K562 (cell line): ENCODE data around the gene CNNM4. TPM values are rescaled to one million over a fixed set of nuclear protein-coding genes. Genes with fewer than 3 reads are reported as not detected.

ENCODE experiments used
- ATAC-seq: fragments of 200-7000 bp; cut with Tn5 transposase; 3 replicates; pipeline ENCODE4 v1.9.1; 2020; ENCODE audit warnings: moderate library complexity
- BruUV-seq: library from RNA; stranded (reverse); fragments of 400-500 nt; replicated peaks from 2 replicates; lab custom pipeline; 2021; lab: Mats Ljungman, UMichigan
- CTCF ChIA-PET: fragments of 300-600 bp; formaldehyde crosslinking; extraction: SDS; loops from one replicate; lab custom pipeline; 2021; ENCODE audit warnings: low intra/inter-chr PET ratio; lab: Yijun Ruan, JAX
- POLR2A ChIA-PET: fragments of 300-600, 350-650 bp; sonication (Branson Sonifier 250); formaldehyde crosslinking; extraction: SDS; loops from one replicate; lab custom pipeline; 2021; ENCODE audit warnings: antibody characterized with exemption, inconsistent platforms; lab: Yijun Ruan, JAX
- DNase-seq, 4 experiments: peaks; one replicate each; pipeline versions ENCODE4 v3.0.0 to v3.0.0-alpha.2; 2011 to 2018; ENCODE audit warnings: low spot score in 3 of 4, mixed read lengths in 3 of 4; ENCODE audit errors: extremely low read depth in 1 of 4
- FAIRE-seq: peaks from 2 replicates; lab custom pipeline; 2011; peaks lifted over from hg19 to GRCh38; lab: Jason Lieb, UNC
- H2AFZ ChIP-seq: 2 replicates; pipeline ENCODE4 v1.6.0; 2011; ENCODE audit warnings: low read depth, low read length, control low read depth, inconsistent platforms
- H3K27ac ChIP-seq: fragments of 200-600 bp; 3 replicates; pipeline ENCODE4 v1.8.0; 2011; ENCODE audit warnings: low read depth, mild to moderate bottlenecking, control low read depth, inconsistent platforms, low read length, moderate library complexity, mixed read lengths; ENCODE audit errors: extremely low read depth
- H3K27me3 ChIP-seq, 2 experiments: fragments of 300-600 bp in 1 of 2; 2 replicates in 1 of 2; 3 replicates in 1 of 2; pipeline versions ENCODE4 v1.6.0 to v1.8.0; 2011; ENCODE audit warnings: inconsistent platforms in 2 of 2, low read length in 2 of 2, mild to moderate bottlenecking in 1 of 2, mixed read lengths in 1 of 2, moderate library complexity in 1 of 2; ENCODE audit not compliant: control insufficient read depth in 2 of 2, insufficient read depth in 2 of 2
- H3K36me3 ChIP-seq: fragments of 300-600 bp; 3 replicates; pipeline ENCODE4 v1.8.0; 2011; ENCODE audit warnings: mild to moderate bottlenecking, low read length, inconsistent platforms; ENCODE audit not compliant: control insufficient read depth, insufficient read depth
- H3K4me1 ChIP-seq, 2 experiments: fragments of 200-600 bp in 1 of 2; replicated peaks in 1 of 2; 2 replicates in 1 of 2; 3 replicates in 1 of 2; pipeline versions ENCODE4 v1.5.1 to v1.8.0; 2011; ENCODE audit warnings: inconsistent platforms in 2 of 2, low read length in 2 of 2, mild to moderate bottlenecking in 1 of 2, mixed read lengths in 1 of 2, moderate library complexity in 1 of 2; ENCODE audit not compliant: control insufficient read depth in 2 of 2, insufficient read depth in 2 of 2
- H3K4me2 ChIP-seq: 2 replicates; pipeline ENCODE4 v1.6.1; 2011; ENCODE audit warnings: low read length, control low read depth, inconsistent platforms, mixed read lengths; ENCODE audit not compliant: insufficient read depth
- H3K4me3 ChIP-seq: fragments of 200-600 bp; sonication (generic), shearing (Covaris generic); 2 replicates; pipeline ENCODE4 v1.5.1; 2016; ENCODE audit warnings: control low read depth, inconsistent platforms
- H3K79me2 ChIP-seq: fragments of 200-600 bp; 3 replicates; pipeline ENCODE4 v1.8.0; 2011; ENCODE audit warnings: low read length, inconsistent platforms; ENCODE audit not compliant: control insufficient read depth, insufficient read depth
- H3K9ac ChIP-seq, 2 experiments: 2 replicates each; pipeline versions ENCODE4 v1.6.0 to v1.6.1; 2011; ENCODE audit warnings: low read depth in 2 of 2, low read length in 2 of 2, control low read depth in 1 of 2, inconsistent platforms in 1 of 2, mild to moderate bottlenecking in 1 of 2, mixed read lengths in 1 of 2; ENCODE audit not compliant: insufficient read depth in 1 of 2
- H3K9me1 ChIP-seq: one replicate; pipeline ENCODE4 v1.6.0; 2011; ENCODE audit warnings: inconsistent platforms, mild to moderate bottlenecking, low read length, moderate library complexity; ENCODE audit not compliant: control insufficient read depth, insufficient read depth
- H3K9me3 ChIP-seq: replicated peaks from 2 replicates; pipeline ENCODE4 v1.5.1; 2011; ENCODE audit warnings: low read depth, low read length, inconsistent platforms; ENCODE audit not compliant: control insufficient read depth, insufficient read depth
- H4K20me1 ChIP-seq: replicated peaks from 2 replicates; pipeline ENCODE4 v1.6.1; 2011; ENCODE audit warnings: low read length, inconsistent platforms, mixed read lengths; ENCODE audit not compliant: control insufficient read depth, insufficient read depth
- ESRRB ChIP-seq: fragments of 250-450 bp; sonication (Bioruptor Pico); IDR thresholded peaks from 2 replicates; pipeline ENCODE4 v1.5.0; 2020; ENCODE audit warnings: mild to moderate bottlenecking, moderate library complexity, borderline replicate concordance
- HDGF ChIP-seq: fragments of 450-650 bp; IDR thresholded peaks from 2 replicates; pipeline ENCODE4 v1.6.1; 2016
- VEZF1 ChIP-seq: fragments of 200-800 bp; sonication (Bioruptor generic); IDR thresholded peaks from 2 replicates; pipeline ENCODE4 v1.6.1; 2017; ENCODE audit warnings: missing genetic modification characterization, missing compliant biosample characterization
- ZFPM2 ChIP-seq: fragments of 250-450 bp; sonication (Bioruptor Pico); IDR thresholded peaks from 2 replicates; pipeline ENCODE4 v1.5.1; 2022; ENCODE audit warnings: mild to moderate bottlenecking
- WGBS: fragments of 100-300 bp; shearing (Covaris generic); methylation state at CpG from one replicate; pipeline ENCODE4 v1.1.6; 2016; ENCODE audit warnings: low coverage, mixed read lengths; ENCODE audit not compliant: insufficient coverage; ENCODE audit errors: missing lambda C conversion rate; 5-methylcytosine and 5-hydroxymethylcytosine counted together
- in situ Hi-C: fragments of 300-500 bp; cut with MboI; formaldehyde crosslinking; loops from 4 replicates; pipeline ENCODE4 v1.15.0; 2018; ENCODE audit warnings: inconsistent platforms, mixed read lengths
- intact Hi-C: fragments of 100-400 bp; cut with micrococcal nuclease; formaldehyde crosslinking; loops from 2 replicates; pipeline ENCODE4 v1.14.2; 2022
- polyA plus RNA-seq, 8 experiments: library from polyadenylated mRNA; depleted of rRNA in 4 of 8; stranded (reverse) in 5 of 8; unstranded in 3 of 8; fragments of >200 nt; fragmentation: Nextera tagmentation in 2 of 8; fragmentation: Illumina TruSeq in 1 of 8; extraction: Ambion mirVana in 2 of 8; extraction: Trizol in 1 of 8; gene quantifications; 2 replicates each; pipeline versions ENCODE4 v1.2.1 to v1.2.3, GENCODE V29; 2011 to 2014; ENCODE audit warnings: inconsistent platforms in 1 of 8, missing spikeins in 1 of 8
- total RNA-seq, 7 experiments: library from RNA; depleted of rRNA in 6 of 7; stranded (reverse); fragments of >200 nt in 6 of 7; fragmentation: Illumina TruSeq in 2 of 7; extraction: Trizol in 2 of 7; gene quantifications; 2 replicates each; pipeline versions ENCODE4 v1.2.1 to v1.2.3, GENCODE V29; 2011 to 2021; ENCODE audit warnings: low replicate concordance in 1 of 7

CNNM4 gene
- total and polyA plus RNA-seq, 9 of the 15 experiments (the other 6 are each of a cell fraction or from before 2014, with no cell fraction given): 0.96 to 6.3 (median 2.8) TPM

GRCh38 chr2:96809216-96809882, 48.6 kb downstream of the CNNM4 start:
- BruUV-seq: no TSS peak
- WGBS: 82% methylated on average over 12 of the region's 13 CpGs
- in situ Hi-C loops (no loop called here), intact Hi-C loops (loop anchor here (10.0 kb wide), 1 partner anchor 255 kb away; no protein-coding TSS in a partner anchor)
- Histone ChIP-seq H3K27ac (no peak overlapping the region), H3K9me1 (peaks cover 5% of the 10 kb centered on the region), H3K9ac (no peak overlapping the region), H3K4me3 (no peak overlapping the region), H2AFZ (no peak overlapping the region), H3K4me1 (peaks cover 10 to 20% of the 10 kb centered on the region in 2 experiments; a peak in 4 of 5 replicates), H3K9me3 (no peaks in the 10 kb centered on the region), H3K4me2 (no peak overlapping the region), H3K36me3 (no peaks in the 10 kb centered on the region), H3K79me2 (no peaks in the 10 kb centered on the region), H3K27me3 (no peaks in the 10 kb centered on the region), H4K20me1 (0 out of 2 replicates have a peak, but pooled peaks cover 5% of the 10 kb centered on the region)
- ATAC-seq (no peak; the same call in 2 of the 3 replicates), FAIRE-seq (no peak), DNase-seq (no peak)
- peak; percentile 8; the same call in 1 of the 2 replicates for TF ChIP-seq VEZF1 (CRISPR knock-in tag)
- no peak for TF ChIP-seq ESRRB (CRISPR knock-in tag)
- no peak for TF ChIP-seq ZFPM2 (CRISPR knock-in tag)
- no peak for TF ChIP-seq HDGF
- CTCF ChIA-PET: no interaction called here
- POLR2A ChIA-PET: interaction anchor here (0.5 to 2.2 kb wide), 8 partner anchors 9 to 186 kb away, joined by 3 to 8 read pairs (median 4); no protein-coding TSS in a partner anchor
